ENCODE data around the gene GMPR2.
A peak's percentile ranks its signal among the peaks of the same experiment; 100 is the strongest.
"Not testable (repeated sequence)": the region's sequence is repeated elsewhere in the genome, so short reads cannot be mapped to it uniquely, and the experiment has no call there.

Gene GMPR2

DNA sequence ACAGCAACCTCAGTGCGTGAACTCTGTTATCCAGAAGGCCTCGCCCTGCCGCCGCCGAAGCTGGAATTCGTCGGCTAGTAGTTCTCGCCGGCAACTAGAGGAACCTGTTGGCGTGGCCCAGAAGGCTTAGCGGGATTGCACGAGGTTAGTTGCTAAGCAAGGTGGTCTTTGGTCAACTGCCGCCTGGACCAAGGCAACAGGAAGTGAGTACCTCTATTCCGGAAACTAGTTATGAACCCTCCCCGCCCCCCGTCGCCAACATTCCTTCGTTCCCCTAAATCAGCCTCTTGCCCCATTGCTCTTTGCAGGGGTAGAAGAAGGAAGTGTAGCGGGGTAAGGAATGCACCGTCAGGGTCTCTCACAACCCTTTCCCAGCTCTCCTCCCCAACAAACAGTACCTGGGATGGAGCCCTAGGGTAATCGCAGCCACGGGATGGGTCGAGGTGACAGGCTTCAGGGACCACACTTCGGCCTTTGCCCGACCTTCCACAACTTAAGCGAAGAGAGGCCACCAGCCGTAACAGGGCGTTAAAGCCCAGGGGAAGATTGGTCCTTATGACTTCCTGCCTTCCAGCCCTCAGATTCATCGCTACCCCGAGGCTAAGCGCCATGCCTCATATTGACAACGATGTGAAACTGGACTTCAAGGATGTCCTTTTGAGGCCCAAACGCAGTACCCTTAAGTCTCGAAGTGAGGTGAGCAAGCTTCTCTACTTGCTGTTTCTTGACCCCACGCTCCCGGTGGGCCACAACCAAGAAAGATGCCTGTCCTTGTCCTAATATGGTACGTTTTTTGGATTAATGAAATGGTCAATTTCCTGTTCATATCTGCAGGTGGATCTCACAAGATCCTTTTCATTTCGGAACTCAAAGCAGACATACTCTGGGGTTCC, at the start of gene GMPR2:
Gene GMPR2 (plus strand): TSS at position 285 of the 893 bp plus-strand sequence. CDS start 325 bp downstream, at position 610.
- peak; percentile 86 for DNase-seq

DNA sequence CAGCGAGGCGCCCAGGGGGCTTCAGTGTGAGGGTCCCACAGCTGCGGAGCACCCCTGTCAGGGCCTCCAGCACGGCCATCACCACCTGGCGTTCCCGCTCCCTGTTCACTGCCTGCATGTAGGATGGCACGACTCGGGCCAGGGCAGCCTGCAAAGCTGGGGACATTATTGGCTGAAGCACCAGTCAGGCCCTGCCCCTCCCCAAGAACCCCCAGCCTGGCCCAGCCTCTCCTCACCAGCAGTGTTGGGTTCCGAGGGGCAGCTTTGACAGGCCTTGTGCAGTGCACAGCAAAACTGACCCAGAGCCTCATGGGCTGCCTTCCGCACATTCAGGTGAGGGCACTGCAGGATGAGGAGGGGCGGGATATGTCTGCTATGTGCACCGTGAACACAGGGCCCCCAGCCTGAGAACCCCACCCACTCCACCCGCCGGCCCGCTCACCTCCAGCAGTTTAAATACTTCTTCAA, 49.7 kb upstream of the GMPR2 start:
- no peak for DNase-seq

DNA sequence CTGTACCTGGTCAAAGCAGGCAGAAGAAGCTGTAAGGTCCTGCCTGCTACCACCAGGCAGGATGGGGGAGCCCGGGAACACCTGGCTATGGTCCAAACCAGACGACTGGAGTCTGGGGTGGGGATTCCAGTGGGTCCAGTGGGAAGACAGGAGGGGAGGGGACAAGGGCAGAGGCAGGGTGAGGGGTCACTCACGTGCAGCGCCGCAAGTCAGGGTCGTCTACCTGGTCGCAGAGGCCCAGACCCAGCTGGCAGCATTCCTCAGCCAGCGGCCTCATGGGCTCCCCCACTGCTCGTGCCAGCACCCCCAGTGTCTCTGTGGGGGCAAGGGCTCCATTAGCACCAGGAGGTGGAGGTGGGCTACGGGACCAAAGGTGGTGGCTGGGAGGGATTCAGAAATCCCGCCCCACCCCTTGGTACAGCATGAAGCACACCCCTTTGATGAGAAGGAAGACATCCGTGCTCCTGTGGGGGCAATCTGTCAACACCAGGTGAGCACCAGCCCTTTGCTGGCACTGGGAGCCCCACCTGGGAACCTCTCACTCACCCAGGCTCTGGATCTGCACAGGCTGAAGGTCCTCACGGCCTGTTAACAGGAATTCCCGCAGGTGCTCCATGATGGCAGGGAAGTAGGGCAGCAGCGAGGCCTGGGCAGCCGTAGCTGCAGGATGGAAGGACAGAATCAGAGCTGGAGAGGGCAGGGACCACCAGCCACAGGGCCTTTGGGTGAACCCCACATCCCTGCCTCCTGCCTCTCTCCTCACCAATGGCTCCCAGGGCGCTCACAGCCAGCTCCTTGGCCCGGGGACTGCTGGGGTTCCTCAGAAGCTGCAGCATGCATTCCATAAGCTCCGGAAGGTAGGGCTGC, 48.4 kb upstream of the GMPR2 start:
- DNase-seq, result no peak

DNA sequence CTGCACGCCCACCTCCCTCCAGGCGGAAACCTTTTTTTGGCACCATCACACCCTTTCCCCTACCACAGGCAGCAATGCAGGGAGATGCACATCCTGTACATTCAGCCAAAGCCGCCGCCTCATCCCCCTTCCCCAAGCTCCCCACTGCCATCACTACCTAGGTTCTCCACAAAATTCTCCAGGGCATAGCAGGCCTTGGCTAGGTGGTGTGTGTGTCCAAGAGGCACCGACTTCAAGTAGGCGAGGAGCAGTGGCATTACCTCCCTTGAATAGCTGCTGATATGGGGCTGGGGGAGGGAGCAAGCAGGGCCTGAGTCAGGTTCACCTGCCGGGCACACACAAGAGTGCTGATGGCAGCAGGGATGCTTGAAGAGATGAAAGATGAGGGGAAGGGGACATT, 47.7 kb upstream of the GMPR2 start:
- no peak for DNase-seq

DNA sequence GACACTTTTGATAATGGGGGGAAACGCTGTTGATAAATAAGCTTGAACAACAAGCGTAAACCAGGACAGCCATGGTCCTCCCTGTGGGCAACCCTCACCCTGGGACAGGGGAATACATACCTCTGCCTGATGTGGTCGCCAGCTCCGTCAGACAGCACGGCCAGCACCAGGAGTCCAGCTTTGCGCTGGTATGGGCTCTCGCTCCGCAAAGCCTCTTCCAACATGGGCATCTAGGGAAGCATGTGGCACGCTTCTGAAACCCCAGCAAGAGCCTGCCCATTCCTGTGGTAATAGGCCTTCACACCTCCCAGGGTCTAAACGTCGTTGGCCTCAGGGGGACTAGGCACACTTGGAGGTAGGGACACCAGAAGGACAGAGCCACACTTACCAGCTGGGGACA, 47.0 kb upstream of the GMPR2 start:
- no peak for DNase-seq

DNA sequence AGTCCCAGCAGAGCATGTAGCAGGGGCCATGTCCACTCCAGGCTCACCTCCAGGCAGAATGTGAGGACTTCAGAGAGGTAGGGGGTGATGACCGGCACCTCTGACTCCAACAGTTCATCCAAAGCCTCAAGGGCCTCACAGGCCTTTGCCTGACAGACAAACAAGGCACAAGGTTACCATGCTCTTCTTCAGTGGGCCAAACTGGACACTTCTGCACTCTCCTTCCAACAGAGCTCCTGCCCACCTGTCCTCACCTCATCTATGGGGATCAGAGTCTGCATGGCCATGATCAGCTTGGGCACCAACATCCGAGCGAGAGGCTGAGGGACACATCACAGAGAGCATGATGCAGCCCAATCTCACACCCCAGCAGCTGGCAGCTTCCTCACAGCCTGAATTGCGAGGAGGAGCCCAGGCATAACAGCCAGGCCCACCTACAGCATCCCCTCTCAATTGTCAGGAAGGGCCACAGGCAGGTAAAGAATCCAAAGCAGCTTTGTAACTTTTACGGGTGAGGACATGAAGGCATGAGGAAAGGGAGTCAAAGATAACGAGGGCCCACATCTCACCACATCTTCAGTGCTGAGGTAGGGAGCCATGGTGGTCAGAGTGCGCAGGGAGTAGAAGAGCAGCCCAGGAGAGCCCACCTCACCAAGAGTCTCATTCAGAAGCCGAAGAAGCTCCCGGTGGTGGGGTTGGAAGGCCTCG, 45.7 kb upstream of the GMPR2 start:
- DNase-seq, result no peak

DNA sequence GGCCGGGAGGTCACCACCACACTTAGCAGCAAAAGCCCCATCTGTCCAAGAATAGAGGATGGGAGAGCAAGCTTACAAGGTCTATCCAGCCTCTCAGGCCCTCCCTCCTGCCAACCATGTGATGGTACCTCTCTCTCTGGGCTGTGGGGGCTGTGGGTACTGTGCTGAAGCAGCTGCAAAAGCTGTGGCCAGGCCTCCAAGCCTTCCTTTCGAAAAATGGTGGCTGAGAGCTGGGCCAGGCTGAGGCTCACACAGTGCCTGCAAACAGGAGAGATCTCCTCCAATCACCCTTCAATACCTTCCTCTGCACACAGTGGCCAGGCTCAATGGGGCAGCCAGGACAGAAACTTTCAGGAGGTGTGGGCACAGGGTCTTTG, 45.2 kb upstream of the GMPR2 start:
- DNase-seq, result no peak

DNA sequence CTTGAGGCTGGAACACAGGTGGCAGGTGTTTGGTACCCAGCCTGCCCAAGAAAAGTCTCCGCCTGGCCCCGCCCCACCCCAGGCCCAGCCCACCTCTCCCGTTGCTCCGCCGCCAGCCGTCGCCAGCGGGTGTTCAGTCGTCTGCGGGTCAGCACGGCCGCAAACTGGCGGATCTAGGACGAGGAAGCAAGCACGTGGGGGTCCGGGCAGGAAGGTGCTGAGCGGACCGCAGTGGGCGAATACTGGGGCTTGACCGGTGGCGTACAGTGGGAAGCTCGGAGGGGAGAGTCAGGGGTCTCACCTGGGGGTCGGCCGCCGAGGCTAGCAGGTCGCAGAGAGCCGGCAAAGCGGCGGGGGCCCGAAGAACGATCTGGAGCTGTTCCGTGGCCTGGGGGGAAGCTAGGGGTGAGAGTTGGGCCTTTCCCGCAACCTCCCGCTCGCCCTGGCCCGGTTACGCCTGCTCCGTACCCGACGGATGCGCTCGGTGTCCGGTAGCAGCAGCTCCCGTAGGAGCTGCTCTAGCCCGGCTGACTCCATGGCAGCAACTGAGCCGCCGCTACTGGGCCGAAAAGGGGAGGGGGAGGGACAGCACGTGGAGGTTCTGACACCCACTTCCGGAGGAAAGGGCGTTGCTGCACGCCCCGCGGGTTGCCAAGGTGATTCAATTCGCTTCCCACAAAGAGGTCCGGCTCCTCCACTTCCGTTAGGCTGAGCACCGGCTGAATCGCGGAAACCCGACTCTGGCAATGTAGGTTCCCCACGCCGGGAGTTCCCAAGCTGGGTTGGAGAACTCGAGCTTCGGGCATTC, 44.3 kb upstream of the GMPR2 start, which contains the start of gene IPO4:
Gene IPO4 (minus strand): TSS at position 566 of the 808 bp plus-strand sequence. CDS start 29 bp downstream, at position 537.
- peak; percentile 98 for DNase-seq

DNA sequence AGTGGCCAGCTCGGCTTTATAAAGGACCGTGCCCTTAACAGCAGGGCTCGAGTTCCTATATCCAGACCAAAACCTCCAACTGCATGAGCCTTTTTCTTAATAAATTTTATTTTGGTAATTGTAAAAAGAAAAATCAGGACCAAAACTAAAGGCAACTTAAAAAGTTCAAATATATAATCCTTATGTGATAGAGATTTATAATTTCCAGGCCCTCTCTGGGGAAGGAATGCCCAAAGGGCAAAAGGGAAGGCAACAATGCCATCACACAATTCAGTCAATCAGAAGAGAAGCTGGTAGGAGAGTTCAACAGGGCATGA, 43.7 kb upstream of the GMPR2 start:
- no peak for DNase-seq

DNA sequence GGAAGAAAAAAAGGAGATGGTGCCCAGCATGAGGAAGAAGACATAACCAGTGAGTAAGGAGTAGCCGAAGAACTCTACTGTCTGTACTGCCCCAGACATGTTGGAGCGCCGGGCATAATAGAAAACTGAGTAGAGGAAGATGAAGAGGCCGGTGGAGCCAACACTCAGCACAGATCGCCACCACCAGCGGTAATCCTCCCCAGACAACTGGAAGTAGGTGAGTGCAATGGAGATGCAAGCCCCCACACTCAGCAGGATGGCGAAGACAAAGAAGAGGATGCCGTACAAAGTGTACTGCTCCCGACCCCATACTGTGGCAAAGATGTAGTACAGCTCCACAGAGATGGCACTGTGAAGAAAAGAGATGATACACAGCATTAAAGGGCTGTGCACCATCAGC, 43.3 kb upstream of the GMPR2 start:
- no peak for DNase-seq

DNA sequence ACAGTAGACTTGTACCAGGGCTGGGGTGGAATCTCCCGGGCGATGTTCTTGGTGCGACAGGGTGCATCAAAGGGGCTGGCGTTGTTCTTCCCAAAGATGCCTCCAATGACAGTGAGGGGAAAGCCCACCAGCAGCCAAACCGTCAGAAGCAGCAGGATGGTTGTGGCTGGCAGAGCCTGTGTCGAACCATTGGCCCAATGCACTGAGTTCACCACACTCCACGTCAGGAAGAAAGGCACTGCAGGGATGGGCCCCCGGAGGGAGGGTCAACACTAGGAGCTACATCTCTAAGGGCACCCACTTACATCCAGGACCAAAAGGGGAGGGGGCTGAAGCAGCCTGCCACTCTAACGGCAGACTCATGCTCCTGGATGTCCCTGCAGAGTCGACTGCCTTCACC, 42.3 kb upstream of the GMPR2 start:
- no peak for DNase-seq

DNA sequence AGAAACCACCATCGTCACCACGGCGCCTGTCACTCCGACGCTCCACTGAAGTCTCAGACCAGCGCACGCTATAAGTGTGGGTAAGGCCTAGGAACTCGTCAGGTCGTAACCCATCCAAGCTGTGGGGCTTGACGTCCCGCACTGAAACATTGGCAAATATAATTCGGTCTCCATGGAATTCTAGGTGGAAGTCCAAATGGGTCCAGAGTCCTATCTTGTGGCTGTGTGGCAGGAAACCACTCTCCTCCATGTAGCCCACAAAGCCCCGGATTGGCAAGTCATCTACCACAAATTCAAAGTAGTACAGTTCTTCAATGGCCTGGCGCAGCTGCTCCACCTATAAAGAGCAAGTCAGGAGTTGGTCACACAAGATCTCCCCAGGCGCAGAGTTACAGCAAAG, 39.8 kb upstream of the GMPR2 start:
- no peak for DNase-seq

DNA sequence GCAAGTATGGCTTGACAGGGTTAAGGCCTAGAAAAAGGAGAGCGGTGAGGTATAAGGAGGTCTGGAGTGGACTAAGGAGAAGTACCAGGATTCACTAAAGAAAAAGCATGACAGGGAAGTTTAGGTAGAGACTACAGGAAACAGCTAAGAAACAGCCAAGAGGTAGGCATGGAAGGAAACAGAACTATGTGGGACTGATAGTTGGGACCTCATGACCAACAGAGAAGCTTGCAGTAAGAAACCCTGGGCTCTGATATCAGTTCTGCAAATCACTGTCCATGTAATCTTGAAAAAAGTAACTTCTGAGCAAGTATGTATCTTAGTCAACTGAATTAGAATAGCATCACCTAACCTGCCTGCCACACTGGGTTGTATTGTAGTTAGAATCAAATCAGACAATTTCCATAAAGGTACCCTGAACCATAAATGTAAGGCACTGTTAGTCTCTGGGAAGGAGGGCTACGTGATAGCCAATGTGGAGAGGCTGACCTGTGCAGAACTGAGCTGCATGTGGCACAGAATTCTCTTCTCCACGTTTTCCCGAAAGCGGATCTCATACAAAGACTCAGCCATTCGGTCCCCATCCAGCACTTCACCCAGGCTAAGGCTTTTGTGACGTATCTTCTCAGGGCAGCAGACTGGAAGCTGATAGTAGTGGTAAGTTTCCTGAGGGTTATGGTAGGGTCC, 38.4 kb upstream of the GMPR2 start:
- no peak for DNase-seq

DNA sequence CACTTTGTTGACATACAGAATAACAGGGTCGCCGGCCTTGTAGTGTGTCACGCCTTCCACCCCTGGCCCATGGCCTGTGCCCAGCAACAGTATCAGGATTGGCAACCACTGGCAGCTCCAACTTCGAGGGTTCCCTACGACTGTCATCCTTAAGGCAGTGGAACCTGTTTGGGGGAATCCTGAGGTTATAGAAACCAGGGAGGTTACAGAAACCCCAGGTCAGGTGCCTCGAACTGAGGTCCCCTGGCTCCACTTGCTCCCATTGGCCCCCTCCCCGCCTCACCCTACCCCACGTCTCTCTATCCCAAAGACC, 37.9 kb upstream of the GMPR2 start:
- no peak for DNase-seq

DNA sequence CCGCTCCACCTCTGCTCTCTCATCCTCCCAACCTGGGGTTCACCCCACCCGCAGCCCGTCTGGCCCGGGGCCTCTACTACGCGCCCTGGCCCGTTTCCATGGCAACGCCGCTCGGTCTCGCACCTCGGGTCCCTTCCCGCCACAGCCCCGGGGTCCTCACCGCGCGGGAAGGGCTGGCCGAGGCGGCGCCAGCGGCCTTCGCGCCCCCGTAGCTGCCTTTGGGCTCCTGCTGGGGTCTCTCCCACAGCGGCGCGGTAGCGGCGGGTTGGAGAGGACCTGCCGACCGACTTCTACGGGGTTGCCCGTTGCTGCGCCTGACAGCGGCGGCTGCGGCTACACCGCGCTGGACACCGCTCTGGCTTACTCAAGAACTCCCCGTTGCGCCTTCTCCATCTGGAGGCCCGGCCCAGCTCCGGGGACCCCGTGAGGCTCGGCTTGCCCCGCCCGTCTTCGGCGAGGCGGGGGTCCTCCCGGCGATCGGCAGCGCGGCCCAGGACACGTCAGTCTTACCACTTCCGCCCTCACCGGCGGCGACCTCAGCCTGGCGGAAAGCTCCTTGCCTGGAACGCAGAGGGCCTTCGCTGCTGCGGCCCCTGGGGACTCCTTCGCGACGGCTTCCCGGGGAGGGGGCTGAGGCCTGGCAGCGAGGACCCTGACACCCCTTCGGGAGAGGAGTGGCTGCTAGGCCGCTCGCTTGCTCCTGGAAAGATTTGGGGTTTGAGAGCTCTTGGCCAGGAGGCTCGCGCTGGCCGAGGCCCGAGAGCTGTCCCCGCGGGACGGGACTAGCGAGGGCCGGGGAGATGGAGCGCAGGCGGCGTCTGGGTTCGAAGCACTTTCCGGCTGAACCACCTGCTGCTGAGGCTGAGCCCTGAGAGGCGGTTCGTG, 37.3 kb upstream of the GMPR2 start, which contains the start of gene TM9SF1:
Gene TM9SF1 (minus strand): TSS at position 256 of the 885 bp plus-strand sequence. CDS start 422 bp downstream, outside the sequence.
- peak; percentile 83 for DNase-seq

DNA sequence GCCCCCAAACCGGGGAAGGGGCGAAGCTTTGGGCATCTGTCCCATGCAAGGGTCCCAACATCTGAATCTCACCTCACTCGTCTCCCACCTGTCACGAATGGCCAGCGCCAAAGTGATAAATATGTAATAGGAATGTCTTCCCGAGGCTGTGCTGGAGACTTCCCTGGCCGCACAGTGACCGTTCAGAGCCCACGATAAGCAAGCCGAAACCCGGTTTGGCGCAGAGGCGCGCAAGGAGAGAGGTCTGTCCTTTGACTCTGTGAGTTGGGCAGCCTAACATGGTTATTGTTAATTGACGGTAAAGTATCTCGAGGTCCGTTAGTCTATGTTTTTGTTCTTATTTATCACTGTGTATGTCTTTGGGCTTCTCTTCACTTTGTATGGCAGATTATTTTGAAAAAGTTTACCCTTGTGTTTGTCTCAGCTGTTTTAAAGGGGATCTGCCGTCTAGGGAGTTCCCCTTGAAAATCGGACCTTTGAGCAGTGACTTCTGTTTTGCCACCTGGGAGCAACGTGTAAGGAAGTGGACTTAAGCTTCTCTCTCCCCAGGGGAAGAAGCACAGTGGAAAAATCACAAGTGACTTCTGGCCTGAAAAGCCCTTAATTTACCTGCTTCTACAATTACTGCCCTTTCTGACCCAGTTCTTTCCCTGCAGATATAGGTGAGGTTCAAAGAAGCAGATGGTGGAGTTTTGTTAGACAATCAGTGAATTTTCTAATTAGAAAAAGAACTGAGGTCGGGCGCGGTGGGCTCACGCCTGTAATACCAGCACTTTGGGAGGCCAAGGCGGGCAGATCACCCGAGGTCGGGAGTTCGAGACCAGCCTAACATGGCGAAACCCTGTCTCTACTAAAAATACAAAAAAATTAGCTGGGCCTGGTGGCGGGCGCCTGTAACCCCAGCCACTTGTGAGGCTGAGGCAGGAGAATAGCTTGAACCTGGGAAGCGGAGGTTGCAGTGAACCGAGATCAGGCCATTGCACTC, 36.4 kb upstream of the GMPR2 start:
- DNase-seq, result no peak

DNA sequence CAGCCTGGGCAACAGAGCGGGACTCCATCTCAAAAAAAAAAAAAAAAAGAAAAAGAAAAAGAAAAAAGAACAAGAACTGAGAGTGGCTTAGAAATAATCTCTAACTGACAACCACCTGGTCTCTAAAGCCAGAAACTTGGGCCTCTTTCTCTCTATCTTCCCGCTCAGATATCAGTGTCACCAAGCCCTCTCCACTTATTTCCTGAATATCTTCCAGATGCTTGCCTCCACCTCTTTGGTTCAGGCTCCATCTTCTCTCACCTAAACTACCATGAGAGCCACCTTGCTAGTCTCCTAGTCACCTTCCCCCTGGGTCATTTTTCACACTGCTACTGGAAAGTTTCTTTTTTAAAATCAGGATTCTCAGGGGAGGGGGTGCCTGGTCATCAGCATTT, 35.7 kb upstream of the GMPR2 start:
- DNase-seq, result no peak

DNA sequence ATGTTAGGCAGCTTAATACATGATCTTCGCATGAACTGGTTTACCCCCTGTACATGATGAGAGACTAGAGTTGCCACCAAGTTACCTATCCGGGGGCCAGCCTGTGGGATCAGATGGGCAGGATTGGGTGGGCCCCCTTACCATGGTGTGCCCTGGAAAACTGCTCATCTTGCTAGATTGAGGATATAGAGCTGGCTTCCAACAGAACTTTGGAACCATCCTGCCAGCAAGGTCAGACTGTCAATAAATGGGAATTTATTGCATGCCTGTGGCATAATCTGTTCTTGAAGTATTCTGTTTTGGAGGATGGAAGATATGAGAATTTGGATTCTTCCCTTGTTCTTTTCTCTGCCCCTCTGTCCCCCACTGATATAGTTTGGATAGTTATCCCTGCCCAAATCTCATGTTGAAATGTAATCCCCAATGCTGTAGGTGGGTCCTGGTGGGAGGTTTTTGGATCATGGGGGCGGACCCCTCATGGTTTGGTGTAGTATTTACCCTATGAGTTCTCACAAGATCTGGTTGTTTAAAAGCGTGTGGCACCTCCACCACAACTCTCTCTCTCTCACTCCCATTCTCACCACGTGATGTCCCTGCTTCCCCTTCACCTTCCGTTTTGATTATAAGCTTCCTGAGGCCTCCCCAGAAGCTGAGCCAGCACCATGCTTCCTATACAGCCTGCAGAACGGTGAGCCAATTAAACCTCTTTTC, 33.8 kb upstream of the GMPR2 start:
- DNase-seq, result no peak

DNA sequence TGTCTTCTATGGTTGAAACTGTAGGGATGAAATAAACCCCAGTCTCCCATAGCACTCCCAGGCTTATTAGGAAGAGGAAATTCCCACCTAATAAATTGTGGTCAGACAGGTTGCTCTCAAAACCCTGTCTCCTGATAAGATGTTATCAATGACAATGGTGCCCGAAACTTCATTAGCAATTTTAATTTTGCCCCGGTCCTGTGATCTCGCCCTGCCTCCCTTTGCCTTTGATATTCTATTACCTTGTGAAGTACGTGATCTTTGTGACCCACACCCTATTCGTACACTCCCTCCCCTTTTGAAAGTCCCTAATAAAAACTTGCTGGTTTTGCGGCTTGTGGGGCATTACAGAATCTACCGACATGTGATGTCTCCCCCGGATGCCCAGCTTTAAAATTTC, 30.2 kb upstream of the GMPR2 start:
- DNase-seq, result not testable (repeated sequence)
